Measurements from ENCODE around the gene OTOS. TPM values are rescaled to one million over a fixed set of nuclear protein-coding genes. Genes with fewer than 3 reads are reported as not detected.
A peak's percentile ranks its signal among the peaks of the same experiment; 100 is the strongest.

The OTOS gene
- total RNA-seq, 1 donor from 2014 or later, result not detected

GRCh38 chr2:240141736-240142135 is 1.3 kb upstream of the OTOS start:
- no peaks in the 10 kb centered on the region for H3K36me3 ChIP-seq
- no peaks in the 10 kb centered on the region for H3K27me3 ChIP-seq
- no peaks in the 10 kb centered on the region for H3K9me3 ChIP-seq
- intact Hi-C loops (cut with DNase I), result no loop called here
- no peak for TF ChIP-seq CTCF (IDR thresholded peaks at IDR 0.05)
- DNase-seq (peak; percentile 44), ATAC-seq (no peak)
- no peak overlapping the region for H3K4me3 ChIP-seq
- no peak overlapping the region for H3K27ac ChIP-seq
- H3K4me1 ChIP-seq, result no peaks in the 10 kb centered on the region

GRCh38 chr2:240140920-240141319 is 462 bp upstream of the OTOS start:
- Histone ChIP-seq H3K36me3 (no peaks in the 10 kb centered on the region), H3K4me3 (no peak overlapping the region), H3K9me3 (no peaks in the 10 kb centered on the region), H3K4me1 (no peaks in the 10 kb centered on the region), H3K27ac (no peak overlapping the region), H3K27me3 (no peaks in the 10 kb centered on the region)
- TF ChIP-seq CTCF (IDR thresholded peaks at IDR 0.05), result no peak
- intact Hi-C loops (cut with DNase I), result no loop called here
- no peak for ATAC-seq
- DNase-seq, result no peak

GRCh38 chr2:240139666-240140393 is 628 bp downstream of the OTOS start:
- H3K27ac ChIP-seq, result no peak overlapping the region
- no peaks in the 10 kb centered on the region for H3K9me3 ChIP-seq
- H3K36me3 ChIP-seq, result no peaks in the 10 kb centered on the region
- intact Hi-C loops (cut with DNase I), result no loop called here
- ATAC-seq (no peak), DNase-seq (peak; percentile 35)
- TF ChIP-seq CTCF (IDR thresholded peaks at IDR 0.05), result no peak
- no peak overlapping the region for H3K4me3 ChIP-seq
- no peaks in the 10 kb centered on the region for H3K27me3 ChIP-seq
- peaks cover 8% of the 10 kb centered on the region for H3K4me1 ChIP-seq

- no peak for TF ChIP-seq CTCF (IDR thresholded peaks at IDR 0.05)
- no peak for ATAC-seq
- peak; percentile 51 for DNase-seq
- H3K27ac ChIP-seq, result no peak overlapping the region
- no peak overlapping the region for H3K4me3 ChIP-seq
- no peaks in the 10 kb centered on the region for H3K9me3 ChIP-seq
- H3K27me3 ChIP-seq, result no peaks in the 10 kb centered on the region
- H3K36me3 ChIP-seq, result no peaks in the 10 kb centered on the region
- intact Hi-C loops (cut with DNase I), result no loop called here
- H3K4me1 ChIP-seq, result peaks cover 10% of the 10 kb centered on the region
Observed at GRCh38 chr2:240139011-240139441, 1.4 kb downstream of the OTOS start.

- no peak for ATAC-seq
- TF ChIP-seq CTCF (IDR thresholded peaks at IDR 0.05), result no peak
- intact Hi-C loops (cut with DNase I), result no loop called here
- Histone ChIP-seq H3K36me3 (peaks cover 3% of the 10 kb centered on the region), H3K4me1 (peaks cover 10% of the 10 kb centered on the region), H3K27me3 (no peaks in the 10 kb centered on the region), H3K4me3 (no peak overlapping the region), H3K27ac (no peak overlapping the region), H3K9me3 (no peaks in the 10 kb centered on the region)
- DNase-seq, result no peak
Observed at GRCh38 chr2:240138254-240138984, 2.0 kb downstream of the OTOS start.
